BLaER1 treated with 17β-estradiol and CSF1 and Interleukin-3, amounts not matched to agents 10 nM and 100 nM (cell line): ENCODE results near the gene MAP4K4.

Experiments
- H3K27ac ChIP-seq, 11 experiments: shearing (Covaris generic); formaldehyde crosslinking; 2 replicates each; pipeline ENCODE4 v1.8.1; 2022
- H3K27me3 ChIP-seq, 11 experiments: shearing (Covaris generic); formaldehyde crosslinking; 2 replicates each; pipeline ENCODE4 v1.8.1; 2022
- H3K36me3 ChIP-seq, 11 experiments: shearing (Covaris generic); formaldehyde crosslinking; 2 replicates each; pipeline ENCODE4 v1.8.1; 2022
- H3K4me1 ChIP-seq, 10 experiments: shearing (Covaris generic); formaldehyde crosslinking; 2 replicates each; pipeline ENCODE4 v1.8.1; 2022
- H3K4me2 ChIP-seq, 11 experiments: shearing (Covaris generic); formaldehyde crosslinking; 2 replicates each; pipeline ENCODE4 v1.8.1; 2022
- H3K4me3 ChIP-seq, 10 experiments: shearing (Covaris generic); formaldehyde crosslinking; 2 replicates each; pipeline ENCODE4 v1.8.1; 2022
- H3K9ac ChIP-seq, 11 experiments: shearing (Covaris generic); formaldehyde crosslinking; 2 replicates each; pipeline ENCODE4 v1.8.1; 2022
- H3K9me3 ChIP-seq, 11 experiments: shearing (Covaris generic); formaldehyde crosslinking; replicated peaks in 1 of 11; 2 replicates each; pipeline ENCODE4 v1.8.1; 2022
- H4K20me1 ChIP-seq, 11 experiments: shearing (Covaris generic); formaldehyde crosslinking; 2 replicates each; pipeline ENCODE4 v1.8.1; 2022
- Cebpa-rat ChIP-seq, 11 experiments: shearing (Covaris generic); IDR thresholded peaks; 2 replicates each; pipeline ENCODE4 v1.8.1; 2022

The MAP4K4 gene

GRCh38 chr2:101706819-101707177, 9.3 kb downstream of the MAP4K4 start:
- H3K36me3 ChIP-seq = peaks cover 12 to 93% (median 61%) of the 10 kb centered on the region in 11 experiments; a peak in 20 of 22 replicates
- H3K4me2 ChIP-seq = peak overlapping the region; percentile 62 to 95 (median 84)
- no peak for TF ChIP-seq Cebpa-rat (IDR thresholded peaks at IDR 0.05)
- peak overlapping the region in 8 of 11 experiments; percentile 1 to 77 (median 14); a peak in 9 of 22 replicates for H3K27ac ChIP-seq
- no peak overlapping the region for H3K9ac ChIP-seq
- H3K9me3 ChIP-seq = peaks cover 0 to 16% (median 0%) of the 10 kb centered on the region in 11 experiments; a peak in 5 of 22 replicates
- H3K4me3 ChIP-seq = no peak overlapping the region; a peak in 1 of 20 replicates
- H3K4me1 ChIP-seq = peaks cover 89 to 100% (median 95%) of the 10 kb centered on the region in 10 experiments
- no peaks in the 10 kb centered on the region for H3K27me3 ChIP-seq
- peaks cover 65 to 100% (median 98%) of the 10 kb centered on the region in 11 experiments for H4K20me1 ChIP-seq

- H4K20me1 ChIP-seq = peaks cover 60 to 100% (median 99%) of the 10 kb centered on the region in 11 experiments
- peaks cover 75 to 94% (median 83%) of the 10 kb centered on the region in 10 experiments for H3K4me1 ChIP-seq
- no peak overlapping the region for H3K4me3 ChIP-seq
- peak overlapping the region in 3 of 11 experiments; percentile 0 to 8 (median 3); a peak in 2 of 22 replicates for H3K27ac ChIP-seq
- peaks cover 12 to 95% (median 58%) of the 10 kb centered on the region in 11 experiments; a peak in 19 of 22 replicates for H3K36me3 ChIP-seq
- H3K27me3 ChIP-seq = no peaks in the 10 kb centered on the region
- peak overlapping the region; percentile 37 to 95 (median 57) for H3K4me2 ChIP-seq
- peaks cover 0 to 30% (median 10%) of the 10 kb centered on the region in 11 experiments; a peak in 9 of 22 replicates for H3K9me3 ChIP-seq
- peak overlapping the region in 1 of 11 experiments; percentile 29; a peak in 1 of 22 replicates for H3K9ac ChIP-seq
- TF ChIP-seq Cebpa-rat (IDR thresholded peaks at IDR 0.05) = no peak
Observed at GRCh38 chr2:101710036-101710435, 12.5 kb downstream of the MAP4K4 start.

DNA sequence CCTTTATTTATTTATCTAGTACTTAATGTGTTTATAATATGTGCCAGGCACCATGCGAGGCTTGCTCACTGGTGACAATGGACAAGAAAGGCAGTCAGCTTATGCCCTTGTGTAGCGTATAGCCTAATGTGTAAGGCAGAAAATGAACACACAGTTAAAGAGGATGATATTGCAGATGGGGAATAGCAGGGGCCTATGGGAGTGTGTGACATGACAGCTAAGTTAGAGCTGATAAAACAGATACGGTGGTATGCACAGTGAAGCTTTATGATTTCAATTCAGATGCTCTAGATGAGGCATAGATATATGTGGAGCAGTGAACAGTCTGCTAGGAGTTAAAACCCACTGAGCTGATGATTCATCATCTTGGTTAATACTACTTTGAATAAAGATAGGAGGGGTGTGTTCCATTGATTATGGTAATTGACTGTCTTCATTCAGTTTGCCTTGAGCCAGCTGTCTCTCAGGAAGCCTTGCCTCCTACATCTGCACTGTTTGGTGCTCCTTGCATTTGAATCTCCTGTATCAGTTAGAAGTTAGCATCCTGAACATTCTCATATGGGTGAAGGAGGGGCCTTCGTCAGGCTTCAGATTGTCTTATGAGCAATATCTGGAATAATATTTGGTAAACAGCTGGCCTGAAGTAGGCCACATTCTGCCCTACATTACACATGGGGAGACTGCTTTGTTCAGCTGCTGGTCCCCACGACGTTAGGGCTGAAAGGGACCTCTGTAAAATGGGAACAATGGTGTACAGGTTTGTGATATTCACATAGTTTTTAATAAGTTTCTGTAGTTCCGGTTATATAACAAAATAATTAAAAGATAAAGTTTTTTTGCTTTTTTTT, 13.2 kb downstream of the MAP4K4 start:
- Histone ChIP-seq H3K4me1 (peaks cover 73 to 93% (median 83%) of the 10 kb centered on the region in 10 experiments), H3K36me3 (peaks cover 12 to 97% (median 61%) of the 10 kb centered on the region in 11 experiments; a peak in 20 of 22 replicates), H3K27me3 (no peaks in the 10 kb centered on the region), H4K20me1 (peaks cover 55 to 100% (median 99%) of the 10 kb centered on the region in 11 experiments), H3K4me2 (peak overlapping the region; percentile 37 to 95 (median 57)), H3K4me3 (no peak overlapping the region), H3K9ac (peak overlapping the region in 1 of 11 experiments; percentile 29; a peak in 1 of 22 replicates), H3K9me3 (peaks cover 0 to 36% (median 14%) of the 10 kb centered on the region in 11 experiments; a peak in 13 of 22 replicates), H3K27ac (peak overlapping the region in 3 of 11 experiments; percentile 0 to 8 (median 3); a peak in 2 of 22 replicates)
- no peak for TF ChIP-seq Cebpa-rat (IDR thresholded peaks at IDR 0.05)

- TF ChIP-seq Cebpa-rat (IDR thresholded peaks at IDR 0.05) = no peak
- Histone ChIP-seq H3K9ac (no peak overlapping the region), H3K4me2 (peak overlapping the region in 10 of 11 experiments; percentile 3 to 70 (median 51); a peak in 15 of 22 replicates), H3K36me3 (peaks cover 7 to 85% (median 57%) of the 10 kb centered on the region in 11 experiments; a peak in 21 of 22 replicates), H3K4me3 (peak overlapping the region in 1 of 10 experiments; percentile 1; a peak in 1 of 20 replicates), H3K27me3 (no peaks in the 10 kb centered on the region), H3K9me3 (peaks cover 0 to 64% (median 20%) of the 10 kb centered on the region in 11 experiments; a peak in 18 of 22 replicates), H4K20me1 (peaks cover 31 to 98% (median 93%) of the 10 kb centered on the region in 11 experiments), H3K27ac (peak overlapping the region in 10 of 11 experiments; percentile 37 to 61 (median 52); a peak in 18 of 22 replicates), H3K4me1 (peaks cover 61 to 90% (median 77%) of the 10 kb centered on the region in 10 experiments)
Observed at GRCh38 chr2:101714118-101714517, 16.6 kb downstream of the MAP4K4 start.

DNA sequence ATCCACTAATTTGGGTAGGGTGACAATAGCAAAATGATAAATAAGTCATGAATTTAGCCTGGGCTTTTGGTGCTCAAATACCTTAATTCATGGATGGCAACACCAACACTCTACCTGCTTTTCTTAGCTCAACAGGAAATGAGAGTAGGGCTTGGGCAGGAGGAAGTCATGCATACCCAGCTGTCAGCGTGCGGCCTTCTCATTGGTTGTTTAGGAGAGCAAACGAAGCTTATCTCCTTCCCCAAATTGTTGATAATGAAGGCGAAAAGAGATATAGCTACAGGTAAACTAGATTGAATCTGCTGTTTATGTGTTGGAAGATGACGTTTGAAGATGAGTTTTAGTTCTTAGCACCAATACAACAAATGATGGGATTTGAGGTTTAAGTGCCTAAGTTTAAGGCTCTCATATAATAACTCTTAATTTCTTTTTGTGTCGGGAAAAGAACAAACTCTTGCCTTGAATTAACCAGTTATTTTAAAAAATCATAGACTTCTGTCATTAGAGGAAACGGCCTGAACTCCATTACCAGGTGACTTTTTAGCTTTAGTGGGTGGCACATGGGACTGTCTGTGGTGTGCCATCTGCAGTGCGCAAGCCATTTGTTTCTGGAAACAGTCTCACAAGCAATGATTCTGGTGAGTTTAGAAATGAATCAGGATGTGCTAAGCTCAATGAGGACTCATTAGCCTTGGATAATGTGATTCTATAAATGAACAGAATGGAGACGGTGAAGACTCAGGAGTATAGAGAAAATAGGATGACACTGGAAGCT, 19.8 kb downstream of the MAP4K4 start:
- Histone ChIP-seq H3K27ac (peak overlapping the region in 7 of 11 experiments; percentile 38 to 67 (median 60); a peak in 13 of 22 replicates), H3K9ac (no peak overlapping the region), H3K4me1 (peaks cover 38 to 83% (median 60%) of the 10 kb centered on the region in 10 experiments), H3K4me2 (peak overlapping the region; percentile 51 to 80 (median 64)), H4K20me1 (peaks cover 11 to 98% (median 83%) of the 10 kb centered on the region in 11 experiments; a peak in 19 of 22 replicates), H3K27me3 (no peaks in the 10 kb centered on the region), H3K36me3 (peaks cover 0 to 90% (median 73%) of the 10 kb centered on the region in 11 experiments; a peak in 21 of 22 replicates), H3K4me3 (peak overlapping the region in 1 of 10 experiments; percentile 4; a peak in 4 of 20 replicates), H3K9me3 (peaks cover 11 to 93% (median 51%) of the 10 kb centered on the region in 11 experiments; a peak in 21 of 22 replicates)
- TF ChIP-seq Cebpa-rat (IDR thresholded peaks at IDR 0.05) = no peak

GRCh38 chr2:101718479-101718878, 21.0 kb downstream of the MAP4K4 start:
- 0 out of 22 replicates have a peak overlapping the region, but pooled peaks of 1 of the 11 experiments have one; percentile 2 for H3K27ac ChIP-seq
- peaks cover 0 to 90% (median 74%) of the 10 kb centered on the region in 11 experiments; a peak in 21 of 22 replicates for H3K36me3 ChIP-seq
- peaks cover 17 to 98% (median 83%) of the 10 kb centered on the region in 11 experiments; a peak in 19 of 22 replicates for H4K20me1 ChIP-seq
- no peak overlapping the region for H3K9ac ChIP-seq
- H3K4me1 ChIP-seq = peaks cover 38 to 88% (median 64%) of the 10 kb centered on the region in 10 experiments
- TF ChIP-seq Cebpa-rat (IDR thresholded peaks at IDR 0.05) = no peak
- H3K27me3 ChIP-seq = no peaks in the 10 kb centered on the region
- peaks cover 22 to 93% (median 59%) of the 10 kb centered on the region in 11 experiments for H3K9me3 ChIP-seq
- no peak overlapping the region for H3K4me3 ChIP-seq
- peak overlapping the region in 5 of 11 experiments; percentile 3 to 40 (median 13); a peak in 4 of 22 replicates for H3K4me2 ChIP-seq

GRCh38 chr2:101718993-101719571, 21.6 kb downstream of the MAP4K4 start:
- Histone ChIP-seq H4K20me1 (peaks cover 19 to 98% (median 83%) of the 10 kb centered on the region in 11 experiments; a peak in 19 of 22 replicates), H3K27ac (0 out of 22 replicates have a peak overlapping the region, but pooled peaks of 2 of the 11 experiments have one; percentile 0 to 2), H3K4me3 (no peak overlapping the region), H3K4me2 (peak overlapping the region in 6 of 11 experiments; percentile 1 to 40 (median 10); a peak in 7 of 22 replicates), H3K36me3 (peaks cover 0 to 90% (median 76%) of the 10 kb centered on the region in 11 experiments; a peak in 21 of 22 replicates), H3K9me3 (peaks cover 26 to 94% (median 65%) of the 10 kb centered on the region in 11 experiments), H3K27me3 (no peaks in the 10 kb centered on the region), H3K9ac (no peak overlapping the region), H3K4me1 (peaks cover 32 to 88% (median 59%) of the 10 kb centered on the region in 10 experiments)
- no peak for TF ChIP-seq Cebpa-rat (IDR thresholded peaks at IDR 0.05)
